H9 (cell line): Measurements from ENCODE around the gene C6orf15. TPM values are rescaled to one million over a fixed set of nuclear protein-coding genes. Genes with fewer than 3 reads are reported as not detected.
A peak's percentile ranks its signal among the peaks of the same experiment; 100 is the strongest.

ENCODE experiments used
- DNase-seq: peaks from one replicate; pipeline ENCODE4 v3.0.0-alpha.2; 2017
- H2AFZ ChIP-seq: one replicate; pipeline ENCODE4 v1.6.1; 2013; ENCODE audit warnings: mild to moderate bottlenecking, low read length, control low read depth, moderate library complexity
- H2AK5ac ChIP-seq: 2 replicates; pipeline ENCODE4 v1.6.1; 2013; ENCODE audit warnings: low read length, control low read depth, mixed read lengths; ENCODE audit not compliant: insufficient read length
- H2BK120ac ChIP-seq: one replicate; pipeline ENCODE4 v1.6.1; 2013; ENCODE audit warnings: low read depth, mild to moderate bottlenecking, low read length, control low read depth, inconsistent platforms; ENCODE audit not compliant: poor library complexity, severe bottlenecking
- H2BK12ac ChIP-seq: 2 replicates; pipeline ENCODE4 v1.6.1; 2013; ENCODE audit warnings: low read length, control low read depth, mixed read lengths, low read depth; ENCODE audit not compliant: insufficient read length
- H2BK15ac ChIP-seq: 2 replicates; pipeline ENCODE4 v1.6.1; 2013; ENCODE audit warnings: low read depth, low read length, control low read depth
- H2BK20ac ChIP-seq: one replicate; pipeline ENCODE4 v1.6.1; 2013; ENCODE audit warnings: low read depth, mild to moderate bottlenecking, low read length, control low read depth, inconsistent platforms; ENCODE audit not compliant: poor library complexity, severe bottlenecking
- H2BK5ac ChIP-seq: 2 replicates; pipeline ENCODE4 v1.6.1; 2013; ENCODE audit warnings: low read length, control low read depth, mixed read lengths; ENCODE audit not compliant: insufficient read length
- H3K14ac ChIP-seq: 2 replicates; pipeline ENCODE4 v1.6.1; 2013; ENCODE audit warnings: low read length, control low read depth; ENCODE audit not compliant: insufficient read depth
- H3K18ac ChIP-seq: 2 replicates; pipeline ENCODE4 v1.6.1; 2013; ENCODE audit warnings: low read depth, mild to moderate bottlenecking, mixed read lengths, low read length, control low read depth; ENCODE audit not compliant: insufficient read length
- H3K23ac ChIP-seq: 2 replicates; pipeline ENCODE4 v1.6.1; 2013; ENCODE audit warnings: low read length, control low read depth, mixed read lengths, low read depth; ENCODE audit not compliant: insufficient read length
- H3K23me2 ChIP-seq: 2 replicates; pipeline ENCODE4 v1.6.1; 2013; ENCODE audit warnings: low read depth, mild to moderate bottlenecking, mixed read lengths, low read length, control low read depth; ENCODE audit not compliant: insufficient read length, poor library complexity, severe bottlenecking
- H3K27ac ChIP-seq: 2 replicates; pipeline ENCODE4 v1.5.1; 2013; ENCODE audit warnings: low read length, control low read depth, mixed read lengths, low read depth; ENCODE audit not compliant: insufficient read length
- H3K27me3 ChIP-seq: 2 replicates; pipeline ENCODE4 v1.6.1; 2013; ENCODE audit warnings: low read length, control low read depth, inconsistent platforms; ENCODE audit not compliant: insufficient read depth
- H3K4ac ChIP-seq: 2 replicates; pipeline ENCODE4 v1.6.1; 2013; ENCODE audit warnings: low read depth, mild to moderate bottlenecking, control low read depth, inconsistent platforms, low read length, moderate library complexity
- H3K4me1 ChIP-seq: 2 replicates; pipeline ENCODE4 v1.6.1; 2013; ENCODE audit warnings: low read length, control low read depth, inconsistent platforms; ENCODE audit not compliant: insufficient read depth
- H3K4me2 ChIP-seq: 2 replicates; pipeline ENCODE4 v1.6.1; 2013; ENCODE audit warnings: low read length, control low read depth, mixed read lengths; ENCODE audit not compliant: insufficient read length, insufficient read depth
- H3K56ac ChIP-seq: 2 replicates; pipeline ENCODE4 v1.6.1; 2013; ENCODE audit warnings: low read depth, mild to moderate bottlenecking, mixed read lengths, low read length, control low read depth; ENCODE audit not compliant: insufficient read length
- H3K79me1 ChIP-seq: 2 replicates; pipeline ENCODE4 v1.6.1; 2013; ENCODE audit warnings: low read depth, mild to moderate bottlenecking, moderate library complexity, low read length, control low read depth, inconsistent platforms; ENCODE audit not compliant: insufficient read depth, poor library complexity, severe bottlenecking
- H3K79me2 ChIP-seq: 2 replicates; pipeline ENCODE4 v1.6.1; 2013; ENCODE audit warnings: low read length, control low read depth, inconsistent platforms; ENCODE audit not compliant: insufficient read depth
- H3K9ac ChIP-seq: 2 replicates; pipeline ENCODE4 v1.6.1; 2013; ENCODE audit warnings: low read length, control low read depth, mixed read lengths; ENCODE audit not compliant: insufficient read length; ENCODE audit errors: extremely low read depth
- H3K9me3 ChIP-seq: one replicate; pipeline ENCODE4 v1.6.1; 2013; ENCODE audit warnings: low read depth, low read length, inconsistent platforms; ENCODE audit not compliant: control insufficient read depth
- H3T11ph ChIP-seq: one replicate; pipeline ENCODE4 v1.6.1; 2013; ENCODE audit warnings: mild to moderate bottlenecking, low read length, control low read depth, inconsistent platforms
- H4K20me1 ChIP-seq: one replicate; pipeline ENCODE4 v1.6.1; 2013; ENCODE audit not compliant: control insufficient read depth, insufficient read length, insufficient read depth
- H4K5ac ChIP-seq: 2 replicates; pipeline ENCODE4 v1.6.1; 2013; ENCODE audit warnings: low read depth, mild to moderate bottlenecking, mixed read lengths, low read length, control low read depth; ENCODE audit not compliant: insufficient read length
- H4K8ac ChIP-seq: replicated peaks from 2 replicates; pipeline ENCODE4 v1.6.1; 2013; ENCODE audit warnings: low read length, control low read depth, mixed read lengths, low read depth; ENCODE audit not compliant: insufficient read length
- H4K91ac ChIP-seq: 2 replicates; pipeline ENCODE4 v1.6.1; 2013; ENCODE audit warnings: low read depth, mild to moderate bottlenecking, moderate library complexity, mixed read lengths, low read length, control low read depth; ENCODE audit not compliant: insufficient read length
- H3K27ac Mint-ChIP-seq, 3 experiments: 2 replicates in 2 of 3; 3 replicates in 1 of 3; pipeline ENCODE4 v1.8.0; 2020 to 2021; ENCODE audit warnings: mixed read lengths in 3 of 3, mild to moderate bottlenecking in 1 of 3, moderate library complexity in 1 of 3
- H3K27me3 Mint-ChIP-seq: 2 replicates; pipeline ENCODE4 v1.8.0; 2021; ENCODE audit warnings: low read depth, mild to moderate bottlenecking, moderate library complexity, mixed read lengths
- H3K36me3 Mint-ChIP-seq, 3 experiments: 2 replicates in 2 of 3; 3 replicates in 1 of 3; pipeline ENCODE4 v1.8.0; 2020 to 2021; ENCODE audit warnings: low read depth in 3 of 3, mixed read lengths in 3 of 3; ENCODE audit not compliant: insufficient read depth in 1 of 3
- H3K4me1 Mint-ChIP-seq, 2 experiments: 2 replicates each; pipeline ENCODE4 v1.8.0; 2020; ENCODE audit warnings: mixed read lengths in 2 of 2
- H3K4me3 Mint-ChIP-seq, 2 experiments: 2 replicates in 1 of 2; 3 replicates in 1 of 2; pipeline ENCODE4 v1.8.0; 2020 to 2021; ENCODE audit warnings: mild to moderate bottlenecking in 2 of 2, mixed read lengths in 2 of 2, moderate library complexity in 1 of 2
- H3K9me3 Mint-ChIP-seq, 2 experiments: 2 replicates in 1 of 2; 3 replicates in 1 of 2; pipeline ENCODE4 v1.8.0; 2020; ENCODE audit warnings: mild to moderate bottlenecking in 2 of 2, mixed read lengths in 2 of 2, moderate library complexity in 1 of 2
- CTCF ChIP-seq: fragments of 200-600 bp; sonication (generic); conservative IDR thresholded peaks from 3 replicates; pipeline ENCODE4 v1.8.0; 2021; ENCODE audit warnings: antibody characterized with exemption, mild to moderate bottlenecking
- WGBS: extraction: QIAGEN DNeasy Blood & Tissue Kit; methylation state at CpG from one replicate; pipeline ENCODE4 v1.1.7; 2013; ENCODE audit warnings: missing lambda C conversion rate, low lambda C conversion rate, mixed read lengths; ENCODE audit not compliant: insufficient read length; ENCODE audit errors: extremely low coverage; 5-methylcytosine and 5-hydroxymethylcytosine counted together
- total RNA-seq: library from RNA; stranded (reverse); gene quantifications from 2 replicates; pipeline ENCODE4 v1.2.1, GENCODE V29; 2021

The C6orf15 gene
- total RNA-seq, 1 experiment from 2014 or later: not detected

- Histone ChIP-seq H3K4ac (no peak overlapping the region), H2BK20ac (no peak overlapping the region), H2BK15ac (no peak overlapping the region), H3K9ac (no peak overlapping the region), H2BK5ac (no peak overlapping the region), H3K14ac (no peak overlapping the region), H4K5ac (no peak overlapping the region), H3K4me2 (no peak overlapping the region), H2AK5ac (no peak overlapping the region), H3K9me3 (no peaks in the 10 kb centered on the region), H3K79me2 (no peaks in the 10 kb centered on the region), H3K27me3 (no peaks in the 10 kb centered on the region), H3K27ac (no peak overlapping the region), H4K20me1 (no peaks in the 10 kb centered on the region), H3K79me1 (no peaks in the 10 kb centered on the region), H2AFZ (no peak overlapping the region), H4K91ac (no peak overlapping the region), H2BK120ac (no peak overlapping the region), H3K23me2 (no peaks in the 10 kb centered on the region), H3K56ac (no peak overlapping the region), H3K18ac (no peak overlapping the region), H3K23ac (no peak overlapping the region), H4K8ac (no peak overlapping the region), H3K4me1 (peaks cover 7% of the 10 kb centered on the region; the same call in 1 of the 2 replicates), H3T11ph (no peak overlapping the region), H2BK12ac (no peak overlapping the region)
- H3K9me3 Mint-ChIP-seq: no peaks in the 10 kb centered on the region; a peak in 1 of 5 replicates
- H3K27ac Mint-ChIP-seq: peak overlapping the region in 1 of 3 experiments; percentile 1; a peak in 3 of 7 replicates
- no peaks in the 10 kb centered on the region; the same call in 1 of the 2 replicates for H3K27me3 Mint-ChIP-seq
- peaks cover 23 to 49% (median 43%) of the 10 kb centered on the region in 3 experiments for H3K36me3 Mint-ChIP-seq
- TF ChIP-seq CTCF: no peak
- no peak for DNase-seq
- H3K4me1 Mint-ChIP-seq: peaks cover 43 to 49% of the 10 kb centered on the region in 2 experiments
- no CpG with 5 or more reads among the region's 2 CpGs for WGBS
- peak overlapping the region in 1 of 2 experiments; percentile 22; a peak in 1 of 5 replicates for H3K4me3 Mint-ChIP-seq
Measured at GRCh38 chr6:31142361-31142761, 30.0 kb upstream of the C6orf15 start.
